HTR-8/SVneo (cell line): ENCODE data around the gene SEC24D.

Experiments
- DNase-seq: peaks from one replicate; pipeline ENCODE4 v3.0.0; 2011; ENCODE audit warnings: low spot score, mixed read lengths; ENCODE audit not compliant: insufficient read length
- FAIRE-seq: peaks from 2 replicates; lab custom pipeline; 2011; peaks lifted over from hg19 to GRCh38; lab: Jason Lieb, UNC

Gene SEC24D

GRCh38 chr4:118730683-118731082, 105.2 kb downstream of the SEC24D start:
- FAIRE-seq (no peak), DNase-seq (no peak)

GRCh38 chr4:118729287-118730286, 106.3 kb downstream of the SEC24D start:
- no peak for FAIRE-seq
- no peak for DNase-seq

GRCh38 chr4:118727360-118727759, 108.6 kb downstream of the SEC24D start:
- FAIRE-seq (no peak), DNase-seq (no peak)

- no peak for FAIRE-seq
Observed at GRCh38 chr4:118723369-118723768, 112.6 kb downstream of the SEC24D start.

GRCh38 chr4:118721752-118722151, 114.2 kb downstream of the SEC24D start:
- DNase-seq = no peak
- no peak for FAIRE-seq

More at GRCh38 chr4:118723369-118723768, 112.6 kb downstream of the SEC24D start:
- DNase-seq = no peak

- FAIRE-seq (no peak), DNase-seq (no peak)
Observed at GRCh38 chr4:118718511-118719170, 117.3 kb downstream of the SEC24D start.

GRCh38 chr4:118716304-118716703, 119.6 kb downstream of the SEC24D start:
- FAIRE-seq (no peak), DNase-seq (no peak)

- DNase-seq (no peak), FAIRE-seq (no peak)
Observed at GRCh38 chr4:118714682-118715081, 121.2 kb downstream of the SEC24D start.

GRCh38 chr4:118712872-118713271, 123.1 kb downstream of the SEC24D start:
- no peak for DNase-seq
- no peak for FAIRE-seq

GRCh38 chr4:118711052-118711451, 124.9 kb downstream of the SEC24D start:
- FAIRE-seq (no peak), DNase-seq (no peak)

- FAIRE-seq = no peak
- no peak for DNase-seq
Observed at GRCh38 chr4:118703118-118703517, 132.8 kb downstream of the SEC24D start.

GRCh38 chr4:118684873-118685811, 150.8 kb downstream of the SEC24D start, which contains the start of gene METTL14:
TSS of gene METTL14 (plus strand) at chr4:118685392. CDS start at chr4:118685535, 143 bp downstream.
- FAIRE-seq (peak; percentile 74), DNase-seq (peak; percentile 84)

- FAIRE-seq = no peak
- DNase-seq = peak; percentile 9
Observed at GRCh38 chr4:118683513-118683912, 152.4 kb downstream of the SEC24D start.

- FAIRE-seq = no peak
- DNase-seq = peak; percentile 9
Observed at GRCh38 chr4:118682928-118683327, 153.0 kb downstream of the SEC24D start.

- no peak for DNase-seq
- FAIRE-seq = no peak
Observed at GRCh38 chr4:118680808-118681207, 155.1 kb downstream of the SEC24D start.

- no peak for FAIRE-seq
Observed at GRCh38 chr4:118676128-118676527, 159.8 kb downstream of the SEC24D start.

More at GRCh38 chr4:118676128-118676527, 159.8 kb downstream of the SEC24D start:
- no peak for DNase-seq
